Sigmoid colon (tissue), 3 donors: Measurements from ENCODE around the gene SUGCT.

Source experiments
- POLR2A ChIP-seq, 2 donors: fragments of 450-650 bp; IDR thresholded peaks; one replicate each; pipeline ENCODE4 v1.6.1; 2016; ENCODE audit warnings: antibody characterized with exemption in 2 of 2, mild to moderate bottlenecking in 2 of 2, moderate library complexity in 2 of 2
- TF ChIP-seq, protein P1 (sequence below), 4 experiments: fragments of 450-650 bp in 3 of 4; fragments of 200-600 bp in 1 of 4; IDR thresholded peaks; one replicate each; pipeline ENCODE4 v1.5.1; 2016 to 2019; ENCODE audit warnings: antibody characterized with exemption in 4 of 4, mild to moderate bottlenecking in 3 of 4, moderate library complexity in 2 of 4

- TF ChIP-seq, protein P1, sequence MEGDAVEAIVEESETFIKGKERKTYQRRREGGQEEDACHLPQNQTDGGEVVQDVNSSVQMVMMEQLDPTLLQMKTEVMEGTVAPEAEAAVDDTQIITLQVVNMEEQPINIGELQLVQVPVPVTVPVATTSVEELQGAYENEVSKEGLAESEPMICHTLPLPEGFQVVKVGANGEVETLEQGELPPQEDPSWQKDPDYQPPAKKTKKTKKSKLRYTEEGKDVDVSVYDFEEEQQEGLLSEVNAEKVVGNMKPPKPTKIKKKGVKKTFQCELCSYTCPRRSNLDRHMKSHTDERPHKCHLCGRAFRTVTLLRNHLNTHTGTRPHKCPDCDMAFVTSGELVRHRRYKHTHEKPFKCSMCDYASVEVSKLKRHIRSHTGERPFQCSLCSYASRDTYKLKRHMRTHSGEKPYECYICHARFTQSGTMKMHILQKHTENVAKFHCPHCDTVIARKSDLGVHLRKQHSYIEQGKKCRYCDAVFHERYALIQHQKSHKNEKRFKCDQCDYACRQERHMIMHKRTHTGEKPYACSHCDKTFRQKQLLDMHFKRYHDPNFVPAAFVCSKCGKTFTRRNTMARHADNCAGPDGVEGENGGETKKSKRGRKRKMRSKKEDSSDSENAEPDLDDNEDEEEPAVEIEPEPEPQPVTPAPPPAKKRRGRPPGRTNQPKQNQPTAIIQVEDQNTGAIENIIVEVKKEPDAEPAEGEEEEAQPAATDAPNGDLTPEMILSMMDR (IDR thresholded peaks at IDR 0.05), result peak; percentile 41 to 74 (median 64)
- TF ChIP-seq POLR2A (IDR thresholded peaks at IDR 0.05), result no peak
Measured at GRCh38 chr7:40329601-40330153, 194.9 kb downstream of the SUGCT start.
